ENCODE measurements around the gene TCAP.

Gene TCAP

GRCh38 chr17:39665642-39666224, 584 bp downstream of the TCAP start:
- peaks cover 19 to 58% of the 10 kb centered on the region in 2 donors for H3K27me3 ChIP-seq (ENCODE audit: control insufficient read depth in 1 of 2, insufficient read depth in 2 of 2, low read length in 2 of 2)
- H3K9ac ChIP-seq (ENCODE audit: low read length), result no peak overlapping the region
- H3K4me1 ChIP-seq (ENCODE audit: insufficient read depth, low read length), result peaks cover 6% of the 10 kb centered on the region
- H3K4me3 ChIP-seq (ENCODE audit: low read depth in 1 of 2, low read length in 2 of 2), result no peak overlapping the region
- no peak overlapping the region for H3K27ac ChIP-seq (ENCODE audit: low read depth, low read length)
- no peaks in the 10 kb centered on the region for H3K9me3 ChIP-seq (ENCODE audit: low read length)
- H3K36me3 ChIP-seq (ENCODE audit: insufficient read depth, low read length), result peaks cover 10% of the 10 kb centered on the region

GRCh38 chr17:39666231-39666600, 1.1 kb downstream of the TCAP start:
- Histone ChIP-seq H3K9ac (ENCODE audit: low read length) (no peak overlapping the region), H3K4me1 (ENCODE audit: insufficient read depth, low read length) (peaks cover 6% of the 10 kb centered on the region), H3K36me3 (ENCODE audit: insufficient read depth, low read length) (peaks cover 8% of the 10 kb centered on the region), H3K27me3 (ENCODE audit: control insufficient read depth in 1 of 2, insufficient read depth in 2 of 2, low read length in 2 of 2) (peaks cover 24 to 63% of the 10 kb centered on the region in 2 donors), H3K9me3 (ENCODE audit: low read length) (no peaks in the 10 kb centered on the region), H3K4me3 (ENCODE audit: low read depth in 1 of 2, low read length in 2 of 2) (no peak overlapping the region), H3K27ac (ENCODE audit: low read depth, low read length) (no peak overlapping the region)

- Histone ChIP-seq H3K4me1 (ENCODE audit: insufficient read depth, low read length) (peaks cover 6% of the 10 kb centered on the region), H3K9me3 (ENCODE audit: low read length) (no peaks in the 10 kb centered on the region), H3K36me3 (ENCODE audit: insufficient read depth, low read length) (peaks cover 3% of the 10 kb centered on the region), H3K27me3 (ENCODE audit: control insufficient read depth in 1 of 2, insufficient read depth in 2 of 2, low read length in 2 of 2) (peaks cover 25 to 68% of the 10 kb centered on the region in 2 donors), H3K4me3 (ENCODE audit: low read depth in 1 of 2, low read length in 2 of 2) (no peak overlapping the region), H3K9ac (ENCODE audit: low read length) (no peak overlapping the region), H3K27ac (ENCODE audit: low read depth, low read length) (no peak overlapping the region)
These were observed 1.6 kb downstream of the TCAP start for GRCh38 chr17:39666601-39667261.

GRCh38 chr17:39667262-39667944, 2.3 kb downstream of the TCAP start:
- Histone ChIP-seq H3K27ac (ENCODE audit: low read depth, low read length) (no peak overlapping the region), H3K9ac (ENCODE audit: low read length) (no peak overlapping the region), H3K9me3 (ENCODE audit: low read length) (no peaks in the 10 kb centered on the region), H3K27me3 (ENCODE audit: control insufficient read depth in 1 of 2, insufficient read depth in 2 of 2, low read length in 2 of 2) (peaks cover 25 to 75% of the 10 kb centered on the region in 2 donors), H3K4me3 (ENCODE audit: low read depth in 1 of 2, low read length in 2 of 2) (no peak overlapping the region), H3K4me1 (ENCODE audit: insufficient read depth, low read length) (peaks cover 6% of the 10 kb centered on the region), H3K36me3 (ENCODE audit: insufficient read depth, low read length) (no peaks in the 10 kb centered on the region)

GRCh38 chr17:39667945-39668924, 3.1 kb downstream of the TCAP start, which contains the start of gene PNMT:
TSS of gene PNMT (plus strand) at chr17:39668453. CDS start at chr17:39668476, 23 bp downstream.
- Histone ChIP-seq H3K4me1 (ENCODE audit: insufficient read depth, low read length) (peaks cover 6% of the 10 kb centered on the region), H3K36me3 (ENCODE audit: insufficient read depth, low read length) (no peaks in the 10 kb centered on the region), H3K4me3 (ENCODE audit: low read depth in 1 of 2, low read length in 2 of 2) (peak within 1 kb of the TSS; percentile 12 to 38), H3K27me3 (ENCODE audit: control insufficient read depth in 1 of 2, insufficient read depth in 2 of 2, low read length in 2 of 2) (peaks cover 25 to 76% of the 10 kb centered on the region in 2 donors), H3K27ac (ENCODE audit: low read depth, low read length) (no peak within 1 kb of the TSS), H3K9me3 (ENCODE audit: low read length) (no peaks in the 10 kb centered on the region), H3K9ac (ENCODE audit: low read length) (no peak within 1 kb of the TSS)

DNA sequence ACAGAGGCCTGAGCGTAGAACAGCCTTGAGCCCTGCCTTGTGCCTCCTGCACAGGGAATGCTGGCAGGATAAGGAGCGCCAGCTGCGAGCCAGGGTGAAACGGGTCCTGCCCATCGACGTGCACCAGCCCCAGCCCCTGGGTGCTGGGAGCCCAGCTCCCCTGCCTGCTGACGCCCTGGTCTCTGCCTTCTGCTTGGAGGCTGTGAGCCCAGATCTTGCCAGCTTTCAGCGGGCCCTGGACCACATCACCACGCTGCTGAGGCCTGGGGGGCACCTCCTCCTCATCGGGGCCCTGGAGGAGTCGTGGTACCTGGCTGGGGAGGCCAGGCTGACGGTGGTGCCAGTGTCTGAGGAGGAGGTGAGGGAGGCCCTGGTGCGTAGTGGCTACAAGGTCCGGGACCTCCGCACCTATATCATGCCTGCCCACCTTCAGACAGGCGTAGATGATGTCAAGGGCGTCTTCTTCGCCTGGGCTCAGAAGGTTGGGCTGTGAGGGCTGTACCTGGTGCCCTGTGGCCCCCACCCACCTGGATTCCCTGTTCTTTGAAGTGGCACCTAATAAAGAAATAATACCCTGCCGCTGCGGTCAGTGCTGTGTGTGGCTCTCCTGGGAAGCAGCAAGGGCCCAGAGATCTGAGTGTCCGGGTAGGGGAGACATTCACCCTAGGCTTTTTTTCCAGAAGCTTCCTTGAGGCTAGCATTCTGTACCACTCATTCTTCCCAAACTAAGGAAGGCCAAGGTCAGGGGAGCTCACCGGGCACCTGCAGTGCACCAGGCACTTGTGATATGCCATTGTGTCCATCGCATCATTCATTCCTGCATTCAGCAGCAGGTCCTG, 5.0 kb downstream of the TCAP start:
- no peaks in the 10 kb centered on the region for H3K36me3 ChIP-seq (ENCODE audit: insufficient read depth, low read length)
- H3K4me3 ChIP-seq (ENCODE audit: low read depth in 1 of 2, low read length in 2 of 2), result no peak overlapping the region
- H3K9me3 ChIP-seq (ENCODE audit: low read length), result no peaks in the 10 kb centered on the region
- H3K27ac ChIP-seq (ENCODE audit: low read depth, low read length), result no peak overlapping the region
- H3K4me1 ChIP-seq (ENCODE audit: insufficient read depth, low read length), result peaks cover 6% of the 10 kb centered on the region
- H3K27me3 ChIP-seq (ENCODE audit: control insufficient read depth in 1 of 2, insufficient read depth in 2 of 2, low read length in 2 of 2), result peaks cover 25 to 72% of the 10 kb centered on the region in 2 donors
- H3K9ac ChIP-seq (ENCODE audit: low read length), result no peak overlapping the region

- no peak overlapping the region for H3K9ac ChIP-seq (ENCODE audit: low read length)
- peaks cover 6% of the 10 kb centered on the region for H3K4me1 ChIP-seq (ENCODE audit: insufficient read depth, low read length)
- no peak overlapping the region for H3K27ac ChIP-seq (ENCODE audit: low read depth, low read length)
- no peaks in the 10 kb centered on the region for H3K9me3 ChIP-seq (ENCODE audit: low read length)
- no peak overlapping the region for H3K4me3 ChIP-seq (ENCODE audit: low read depth in 1 of 2, low read length in 2 of 2)
- peaks cover 25 to 66% of the 10 kb centered on the region in 2 donors for H3K27me3 ChIP-seq (ENCODE audit: control insufficient read depth in 1 of 2, insufficient read depth in 2 of 2, low read length in 2 of 2)
- no peaks in the 10 kb centered on the region for H3K36me3 ChIP-seq (ENCODE audit: insufficient read depth, low read length)
These were observed 5.6 kb downstream of the TCAP start for GRCh38 chr17:39670746-39671145.

DNA sequence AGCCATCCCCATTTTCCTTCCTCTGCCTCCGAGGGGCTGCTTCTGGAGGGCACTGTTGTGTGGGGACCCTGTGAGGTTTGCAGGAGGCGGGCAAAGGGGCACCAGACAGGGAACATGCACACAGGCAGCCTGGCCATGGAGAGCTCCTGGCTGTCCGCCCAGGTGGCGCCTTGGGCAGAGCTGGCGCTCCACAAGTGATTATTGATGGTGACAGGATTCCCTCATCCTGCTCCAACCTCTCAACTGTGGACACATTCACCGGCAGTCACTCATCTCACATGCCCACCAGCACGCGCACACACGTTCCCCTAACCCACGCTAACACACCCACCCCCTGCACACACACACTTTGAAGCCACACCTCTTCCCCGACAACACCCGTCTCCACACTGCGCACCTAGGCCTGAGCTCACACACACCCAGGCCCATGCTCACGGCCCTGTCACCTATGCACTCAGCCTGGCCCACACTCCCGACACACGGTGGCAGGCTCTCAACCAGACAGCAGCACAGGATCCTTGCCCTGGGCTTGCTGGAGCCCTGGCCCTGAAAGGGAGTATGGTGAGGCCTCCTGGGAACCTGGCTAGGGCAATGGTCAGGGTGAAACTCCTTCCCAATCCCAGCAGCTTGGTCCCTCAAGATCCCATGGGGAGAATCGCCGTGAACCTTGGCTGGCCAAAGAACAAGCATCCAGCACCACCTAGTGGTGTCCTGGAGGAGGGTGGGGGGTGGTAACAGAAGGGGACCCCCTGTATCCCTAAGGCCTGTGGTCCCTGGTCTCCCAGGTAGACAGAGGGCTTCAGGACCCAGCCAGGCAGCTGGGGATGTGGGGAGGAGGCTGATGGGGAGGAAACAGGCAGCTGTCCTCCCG, 6.7 kb downstream of the TCAP start:
- Histone ChIP-seq H3K9me3 (ENCODE audit: low read length) (no peaks in the 10 kb centered on the region), H3K27ac (ENCODE audit: low read depth, low read length) (no peak overlapping the region), H3K9ac (ENCODE audit: low read length) (no peak overlapping the region), H3K36me3 (ENCODE audit: insufficient read depth, low read length) (peaks cover 5% of the 10 kb centered on the region), H3K4me1 (ENCODE audit: insufficient read depth, low read length) (peaks cover 9% of the 10 kb centered on the region), H3K4me3 (ENCODE audit: low read depth in 1 of 2, low read length in 2 of 2) (no peak overlapping the region), H3K27me3 (ENCODE audit: control insufficient read depth in 1 of 2, insufficient read depth in 2 of 2, low read length in 2 of 2) (peaks cover 19 to 55% of the 10 kb centered on the region in 2 donors)

- no peak overlapping the region for H3K27ac ChIP-seq (ENCODE audit: low read depth, low read length)
- peaks cover 13 to 46% of the 10 kb centered on the region in 2 donors for H3K27me3 ChIP-seq (ENCODE audit: control insufficient read depth in 1 of 2, insufficient read depth in 2 of 2, low read length in 2 of 2)
- H3K9me3 ChIP-seq (ENCODE audit: low read length), result no peaks in the 10 kb centered on the region
- peaks cover 9% of the 10 kb centered on the region for H3K36me3 ChIP-seq (ENCODE audit: insufficient read depth, low read length)
- H3K4me1 ChIP-seq (ENCODE audit: insufficient read depth, low read length), result peaks cover 9% of the 10 kb centered on the region
- no peak overlapping the region for H3K4me3 ChIP-seq (ENCODE audit: low read depth in 1 of 2, low read length in 2 of 2)
- no peak overlapping the region for H3K9ac ChIP-seq (ENCODE audit: low read length)
These were observed 7.6 kb downstream of the TCAP start for GRCh38 chr17:39672522-39673334.
